Astrocyte (in vitro differentiated cells and primary cell): ENCODE data around the gene PNPLA7. TPM values are rescaled to one million over a fixed set of nuclear protein-coding genes. Genes with fewer than 3 reads are reported as not detected.

Experiments
- DNase-seq: peaks from one replicate; pipeline ENCODE4 v3.0.0-alpha.2; 2010; ENCODE audit warnings: low read depth
- FAIRE-seq: peaks from 2 replicates; lab custom pipeline; 2011; peaks lifted over from hg19 to GRCh38; lab: Jason Lieb, UNC
- H2AFZ ChIP-seq: 2 replicates; pipeline ENCODE4 v1.6.0; 2012; ENCODE audit warnings: low read depth, low read length, inconsistent platforms
- H3K27ac ChIP-seq: 2 replicates; pipeline ENCODE4 v1.5.1; 2011; ENCODE audit warnings: low read depth, low read length, inconsistent platforms
- H3K27me3 ChIP-seq: 2 replicates; pipeline ENCODE4 v1.6.0; 2011; ENCODE audit warnings: low read length, inconsistent platforms; ENCODE audit not compliant: insufficient read depth
- H3K36me3 ChIP-seq: 2 replicates; pipeline ENCODE4 v1.5.1; 2011; ENCODE audit warnings: low read length, inconsistent platforms; ENCODE audit not compliant: insufficient read depth
- H3K4me1 ChIP-seq: 2 replicates; pipeline ENCODE4 v1.5.1; 2011; ENCODE audit warnings: low read length, inconsistent platforms; ENCODE audit not compliant: insufficient read depth
- H3K4me2 ChIP-seq: 2 replicates; pipeline ENCODE4 v1.6.0; 2012; ENCODE audit warnings: low read length, inconsistent platforms
- H3K4me3 ChIP-seq: 2 replicates; pipeline ENCODE4 v1.5.1; 2011; ENCODE audit warnings: low read depth, mild to moderate bottlenecking, low read length, inconsistent platforms; ENCODE audit not compliant: insufficient read depth
- H3K79me2 ChIP-seq: 2 replicates; pipeline ENCODE4 v1.6.0; 2012; ENCODE audit warnings: mild to moderate bottlenecking, low read length, inconsistent platforms; ENCODE audit not compliant: insufficient read depth
- H3K9ac ChIP-seq: 2 replicates; pipeline ENCODE4 v1.6.0; 2012; ENCODE audit warnings: mild to moderate bottlenecking, low read length, inconsistent platforms
- H3K9me3 ChIP-seq: 2 replicates; pipeline ENCODE4 v1.5.1; 2012; ENCODE audit warnings: low read depth, mild to moderate bottlenecking, low read length, inconsistent platforms; ENCODE audit not compliant: insufficient read depth
- H4K20me1 ChIP-seq: 2 replicates; pipeline ENCODE4 v1.6.0; 2012; ENCODE audit warnings: low read length, inconsistent platforms; ENCODE audit not compliant: insufficient read depth
- H3K27ac Mint-ChIP-seq: one replicate; pipeline ENCODE4 v1.8.0; 2021; ENCODE audit warnings: mild to moderate bottlenecking, mixed read lengths; ENCODE audit not compliant: unreplicated experiment
- H3K27me3 Mint-ChIP-seq: one replicate; pipeline ENCODE4 v1.8.0; 2021; ENCODE audit warnings: low read depth, mixed read lengths; ENCODE audit not compliant: unreplicated experiment
- H3K36me3 Mint-ChIP-seq: one replicate; pipeline ENCODE4 v1.8.0; 2021; ENCODE audit warnings: low read depth, mixed read lengths; ENCODE audit not compliant: unreplicated experiment
- H3K4me1 Mint-ChIP-seq: one replicate; pipeline ENCODE4 v1.8.0; 2021; ENCODE audit warnings: low read depth, mixed read lengths; ENCODE audit not compliant: unreplicated experiment
- H3K4me3 Mint-ChIP-seq: one replicate; pipeline ENCODE4 v1.8.0; 2021; ENCODE audit warnings: mild to moderate bottlenecking, moderate library complexity, mixed read lengths; ENCODE audit not compliant: unreplicated experiment
- H3K9me3 Mint-ChIP-seq: one replicate; pipeline ENCODE4 v1.8.0; 2021; ENCODE audit warnings: mild to moderate bottlenecking, mixed read lengths; ENCODE audit not compliant: unreplicated experiment
- EZH2 ChIP-seq: IDR thresholded peaks from 2 replicates; pipeline ENCODE4 v1.6.1; 2012; ENCODE audit warnings: mild to moderate bottlenecking, low read length, inconsistent platforms; ENCODE audit not compliant: insufficient read depth
- total RNA-seq: library from RNA; stranded (reverse); gene quantifications from 2 replicates; pipeline ENCODE4 v1.2.1, GENCODE V29; 2021
- TF ChIP-seq, protein P1 (sequence below): IDR thresholded peaks from 2 replicates; pipeline ENCODE4 v1.5.1; 2011; ENCODE audit warnings: low read depth, mild to moderate bottlenecking, inconsistent platforms, low read length, moderate library complexity; ENCODE audit not compliant: insufficient read depth

Gene PNPLA7
- total RNA-seq, 1 donor from 2014 or later: 2.6 TPM

DNA sequence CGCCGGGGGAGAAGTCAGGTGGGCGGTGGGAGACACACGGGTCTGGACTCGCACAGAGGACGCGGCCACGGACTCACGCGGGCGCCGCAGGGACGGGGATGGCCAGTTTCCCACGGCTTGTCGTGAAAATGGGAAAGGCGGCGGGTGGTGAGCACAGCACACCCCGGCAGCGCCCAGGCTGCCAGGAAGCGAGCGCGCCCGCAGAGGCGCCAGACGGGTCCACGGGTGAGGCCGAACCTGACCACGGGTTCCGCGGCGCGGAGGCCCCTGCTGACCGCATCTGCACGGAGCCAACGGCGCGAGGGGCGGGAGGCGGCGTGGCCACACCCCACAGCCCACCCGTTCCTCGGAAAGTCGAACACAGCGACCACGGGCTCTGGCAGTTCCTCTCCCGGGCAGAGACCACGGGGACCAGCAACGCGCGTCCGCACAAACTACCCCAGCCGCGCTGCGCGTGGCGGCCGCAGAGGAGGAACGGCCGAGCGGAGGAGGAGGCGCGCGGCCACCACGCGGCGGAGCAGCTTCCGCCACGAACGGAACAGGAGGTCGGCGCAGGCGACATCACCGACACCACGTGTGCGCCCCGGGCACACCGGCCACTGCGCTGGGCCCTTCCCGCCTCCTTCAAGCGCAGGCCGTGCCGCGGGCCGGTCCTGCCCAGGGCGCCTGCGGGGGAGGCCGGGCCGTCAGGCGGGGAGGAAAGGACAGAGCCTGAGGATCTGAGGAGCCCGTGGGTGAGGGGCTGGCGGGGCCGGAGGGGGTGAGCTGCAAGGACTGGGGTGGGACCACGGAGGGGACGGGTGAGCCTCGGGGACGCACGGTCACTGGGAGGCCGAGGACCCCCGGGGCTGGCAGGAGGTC lies 132.8 kb downstream of the PNPLA7 start:
- peaks cover 15% of the 10 kb centered on the region for H3K4me1 ChIP-seq
- H2AFZ ChIP-seq: no peak overlapping the region
- Mint-ChIP-seq H3K27me3 (no peaks in the 10 kb centered on the region), H3K4me1 (peaks cover 9% of the 10 kb centered on the region), H3K4me3 (no peak overlapping the region), H3K27ac (no peak overlapping the region), H3K36me3 (no peaks in the 10 kb centered on the region), H3K9me3 (no peaks in the 10 kb centered on the region)
- no peaks in the 10 kb centered on the region for H3K27me3 ChIP-seq
- TF ChIP-seq, protein P1, sequence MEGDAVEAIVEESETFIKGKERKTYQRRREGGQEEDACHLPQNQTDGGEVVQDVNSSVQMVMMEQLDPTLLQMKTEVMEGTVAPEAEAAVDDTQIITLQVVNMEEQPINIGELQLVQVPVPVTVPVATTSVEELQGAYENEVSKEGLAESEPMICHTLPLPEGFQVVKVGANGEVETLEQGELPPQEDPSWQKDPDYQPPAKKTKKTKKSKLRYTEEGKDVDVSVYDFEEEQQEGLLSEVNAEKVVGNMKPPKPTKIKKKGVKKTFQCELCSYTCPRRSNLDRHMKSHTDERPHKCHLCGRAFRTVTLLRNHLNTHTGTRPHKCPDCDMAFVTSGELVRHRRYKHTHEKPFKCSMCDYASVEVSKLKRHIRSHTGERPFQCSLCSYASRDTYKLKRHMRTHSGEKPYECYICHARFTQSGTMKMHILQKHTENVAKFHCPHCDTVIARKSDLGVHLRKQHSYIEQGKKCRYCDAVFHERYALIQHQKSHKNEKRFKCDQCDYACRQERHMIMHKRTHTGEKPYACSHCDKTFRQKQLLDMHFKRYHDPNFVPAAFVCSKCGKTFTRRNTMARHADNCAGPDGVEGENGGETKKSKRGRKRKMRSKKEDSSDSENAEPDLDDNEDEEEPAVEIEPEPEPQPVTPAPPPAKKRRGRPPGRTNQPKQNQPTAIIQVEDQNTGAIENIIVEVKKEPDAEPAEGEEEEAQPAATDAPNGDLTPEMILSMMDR: no peak
- TF ChIP-seq EZH2: no peak
- no peak overlapping the region for H3K9ac ChIP-seq
- FAIRE-seq (no peak), DNase-seq (no peak)
- H3K9me3 ChIP-seq: no peaks in the 10 kb centered on the region
- H3K4me2 ChIP-seq: peak overlapping the region; percentile 22
- H3K27ac ChIP-seq: no peak overlapping the region
- no peak overlapping the region for H3K4me3 ChIP-seq
- H3K79me2 ChIP-seq: peaks cover 23% of the 10 kb centered on the region
- H3K36me3 ChIP-seq: no peaks in the 10 kb centered on the region
- H4K20me1 ChIP-seq: peaks cover 6% of the 10 kb centered on the region

DNA sequence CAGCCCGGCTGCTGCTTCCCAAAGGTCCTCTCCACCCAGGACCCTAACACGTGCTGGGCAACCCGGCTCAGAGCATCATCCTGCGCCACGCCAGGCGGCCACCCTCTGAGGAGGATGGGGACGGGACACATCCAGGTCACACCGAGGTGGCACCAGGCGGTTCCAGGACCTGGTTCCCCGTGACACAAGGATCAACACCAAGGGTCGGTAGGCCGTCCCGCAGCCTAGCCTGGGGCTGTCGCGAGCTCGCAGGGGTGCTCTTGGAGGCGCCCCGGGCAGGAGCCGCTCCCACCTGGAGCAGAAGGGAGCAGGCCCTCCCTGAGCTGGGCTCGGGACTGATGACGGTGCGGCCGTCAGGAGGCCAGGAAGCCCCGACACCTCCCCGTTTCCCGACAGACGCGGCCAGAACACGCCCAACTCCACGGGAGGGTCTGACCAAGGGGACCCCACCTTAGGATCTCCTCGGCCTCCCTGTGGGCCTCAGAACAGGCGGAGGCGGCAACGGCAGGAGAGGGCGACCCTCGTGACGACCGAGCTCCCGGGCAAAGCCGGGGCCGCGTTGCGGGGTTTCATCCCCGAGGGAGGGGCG lies 133.5 kb downstream of the PNPLA7 start:
- no peak for FAIRE-seq
- TF ChIP-seq, protein P1: no peak
- no peak for TF ChIP-seq EZH2
- H4K20me1 ChIP-seq: peaks cover 6% of the 10 kb centered on the region
- H3K9me3 Mint-ChIP-seq: no peaks in the 10 kb centered on the region
- no peaks in the 10 kb centered on the region for H3K27me3 ChIP-seq
- no peaks in the 10 kb centered on the region for H3K9me3 ChIP-seq
- no peak overlapping the region for H3K4me2 ChIP-seq
- no peak overlapping the region for H2AFZ ChIP-seq
- peaks cover 15% of the 10 kb centered on the region for H3K4me1 ChIP-seq
- no peaks in the 10 kb centered on the region for H3K27me3 Mint-ChIP-seq
- H3K4me3 ChIP-seq: no peak overlapping the region
- DNase-seq: no peak
- no peaks in the 10 kb centered on the region for H3K36me3 ChIP-seq
- H3K27ac ChIP-seq: no peak overlapping the region
- H3K4me1 Mint-ChIP-seq: peaks cover 10% of the 10 kb centered on the region
- H3K79me2 ChIP-seq: peaks cover 16% of the 10 kb centered on the region
- no peak overlapping the region for H3K27ac Mint-ChIP-seq
- no peaks in the 10 kb centered on the region for H3K36me3 Mint-ChIP-seq
- no peak overlapping the region for H3K9ac ChIP-seq
- H3K4me3 Mint-ChIP-seq: no peak overlapping the region
